GM23338 (cell line): ENCODE measurements around the gene IGFBP6. TPM values are rescaled to one million over a fixed set of nuclear protein-coding genes. Genes with fewer than 3 reads are reported as not detected.

Experiments used
- ATAC-seq: fragments of 200-7000 bp; cut with Tn5 transposase; 3 replicates; pipeline ENCODE4 v1.9.1; 2020
- DNase-seq: peaks from one replicate; pipeline ENCODE4 v3.0.0-alpha.2; 2015; ENCODE audit warnings: low spot score
- H2AFZ ChIP-seq: fragments of 200-600 bp; sonication (generic); 2 replicates; pipeline ENCODE4 v1.8.0; 2016; ENCODE audit warnings: antibody characterized with exemption, mild to moderate bottlenecking, moderate library complexity
- H3F3A ChIP-seq: fragments of 200-600 bp; sonication (generic); replicated peaks from 2 replicates; pipeline ENCODE4 v1.8.0; 2017; ENCODE audit warnings: antibody characterized with exemption, mixed run types, low read depth
- H3K27ac ChIP-seq: fragments of 200-600 bp; sonication (generic); 2 replicates; pipeline ENCODE4 v1.6.1; 2016; ENCODE audit warnings: low read depth
- H3K27me3 ChIP-seq: fragments of 200-600 bp; sonication (generic); 2 replicates; pipeline ENCODE4 v1.8.0; 2016; ENCODE audit warnings: mild to moderate bottlenecking, mixed run types, moderate library complexity; ENCODE audit not compliant: insufficient read depth
- H3K36me3 ChIP-seq: fragments of 200-600 bp; sonication (generic); 2 replicates; pipeline ENCODE4 v1.8.0; 2016; ENCODE audit warnings: mild to moderate bottlenecking; ENCODE audit not compliant: insufficient read depth
- H3K4me1 ChIP-seq: fragments of 200-600 bp; sonication (generic); 2 replicates; pipeline ENCODE4 v1.8.0; 2016; ENCODE audit warnings: mild to moderate bottlenecking, moderate library complexity; ENCODE audit not compliant: insufficient read depth
- H3K4me2 ChIP-seq: fragments of 200-600 bp; sonication (generic); 2 replicates; pipeline ENCODE4 v1.7.1; 2017; ENCODE audit warnings: mixed run types
- H3K4me3 ChIP-seq: fragments of 200-600 bp; sonication (generic); 2 replicates; pipeline ENCODE4 v1.6.1; 2016; ENCODE audit warnings: mixed run types
- H3K79me2 ChIP-seq: fragments of 200-600 bp; sonication (generic); replicated peaks from 2 replicates; pipeline ENCODE4 v1.8.0; 2017; ENCODE audit warnings: mild to moderate bottlenecking; ENCODE audit not compliant: insufficient read depth
- H3K9me2 ChIP-seq: fragments of 200-600 bp; sonication (generic); 2 replicates; pipeline ENCODE4 v1.8.0; 2017; ENCODE audit not compliant: insufficient read depth
- H4K20me1 ChIP-seq: fragments of 200-600 bp; sonication (generic); replicated peaks from 2 replicates; pipeline ENCODE4 v1.8.0; 2017; ENCODE audit warnings: mild to moderate bottlenecking; ENCODE audit not compliant: insufficient read depth
- H3K27ac Mint-ChIP-seq: 2 replicates; pipeline ENCODE4 v1.8.0; 2020; ENCODE audit warnings: inconsistent platforms, mild to moderate bottlenecking, moderate library complexity, mixed read lengths
- H3K27me3 Mint-ChIP-seq: 3 replicates; pipeline ENCODE4 v1.8.0; 2022; ENCODE audit warnings: low read depth, mild to moderate bottlenecking, moderate library complexity, mixed read lengths, inconsistent platforms; ENCODE audit not compliant: insufficient read depth, poor library complexity
- H3K36me3 Mint-ChIP-seq: 3 replicates; pipeline ENCODE4 v1.8.0; 2021; ENCODE audit warnings: low read depth, mild to moderate bottlenecking, inconsistent platforms, moderate library complexity, mixed read lengths
- H3K4me1 Mint-ChIP-seq: 3 replicates; pipeline ENCODE4 v1.8.0; 2020; ENCODE audit warnings: mild to moderate bottlenecking, inconsistent platforms, mixed read lengths
- H3K4me3 Mint-ChIP-seq: 3 replicates; pipeline ENCODE4 v1.8.0; 2021; ENCODE audit warnings: moderate library complexity, mild to moderate bottlenecking, inconsistent platforms, mixed read lengths
- H3K9me3 Mint-ChIP-seq: 3 replicates; pipeline ENCODE4 v1.8.0; 2020; ENCODE audit warnings: moderate library complexity, mild to moderate bottlenecking, inconsistent platforms, mixed read lengths
- CREB1 ChIP-seq: fragments of 250-450 bp; sonication (Bioruptor Pico); IDR thresholded peaks from 2 replicates; pipeline ENCODE4 v1.5.0; 2020; ENCODE audit warnings: low read depth, mild to moderate bottlenecking, moderate library complexity
- ETS1 ChIP-seq: IDR thresholded peaks from 2 replicates; pipeline ENCODE4 v1.6.1; 2016; ENCODE audit warnings: antibody characterized with exemption
- EZH2 ChIP-seq: fragments of 200-600 bp; sonication (generic); IDR thresholded peaks from one replicate; pipeline ENCODE4 v1.8.0; 2017; ENCODE audit warnings: antibody characterized with exemption, mild to moderate bottlenecking, low read depth; ENCODE audit not compliant: unreplicated experiment
- EZH2phosphoT487 ChIP-seq: fragments of 200-600 bp; sonication (generic); IDR thresholded peaks from one replicate; pipeline ENCODE4 v1.8.1; 2018; ENCODE audit warnings: antibody characterized with exemption; ENCODE audit not compliant: unreplicated experiment
- POLR2AphosphoS5 ChIP-seq: IDR thresholded peaks from 2 replicates; pipeline ENCODE4 v1.6.1; 2016; ENCODE audit warnings: antibody characterized with exemption, low read depth
- REST ChIP-seq: IDR thresholded peaks from one replicate; pipeline ENCODE4 v1.6.1; 2018; ENCODE audit warnings: antibody characterized with exemption; ENCODE audit not compliant: unreplicated experiment
- STAT1 ChIP-seq: IDR thresholded peaks from one replicate; pipeline ENCODE4 v1.6.1; 2016; ENCODE audit warnings: antibody characterized with exemption; ENCODE audit not compliant: unreplicated experiment
- ZNF114 ChIP-seq: fragments of 250-450 bp; sonication (Bioruptor Pico); IDR thresholded peaks from 2 replicates; pipeline ENCODE4 v1.5.0; 2020; ENCODE audit warnings: mild to moderate bottlenecking, moderate library complexity
- ZNF331 ChIP-seq: fragments of 250-450 bp; sonication (Bioruptor Pico); IDR thresholded peaks from 2 replicates; pipeline ENCODE4 v1.5.0; 2020; ENCODE audit warnings: low read depth, mild to moderate bottlenecking, moderate library complexity
- ZNF462 ChIP-seq: fragments of 250-450 bp; sonication (Bioruptor Pico); IDR thresholded peaks from 2 replicates; pipeline ENCODE4 v1.5.0; 2020; ENCODE audit warnings: mild to moderate bottlenecking, moderate library complexity
- polyA plus RNA-seq: library from polyadenylated mRNA; unstranded; fragments of >200 nt; fragmentation: Nextera tagmentation; extraction: Ambion mirVana; gene quantifications from 2 replicates; pipeline ENCODE4 v1.2.1, GENCODE V29; 2016
- total RNA-seq: library from RNA; depleted of rRNA; stranded (reverse); fragments of >200 nt; shearing (Covaris generic); gene quantifications from 2 replicates; pipeline ENCODE4 v1.2.3, GENCODE V29; 2014

IGFBP6 gene
- total and polyA plus RNA-seq, 2 experiments from 2014 or later = 14.7 to 16.6 TPM

- no peak for TF ChIP-seq ZNF331 (CRISPR knock-in tag)
- no peak for TF ChIP-seq CREB1 (CRISPR knock-in tag)
- no peak for TF ChIP-seq ETS1
Observed at GRCh38 chr12:53113136-53113705, 15.8 kb downstream of the IGFBP6 start (continued).

- Mint-ChIP-seq H3K27ac (no peak overlapping the region), H3K27me3 (peaks cover 2% of the 10 kb centered on the region)
Observed at GRCh38 chr12:53113951-53114350, 16.5 kb downstream of the IGFBP6 start.

More at GRCh38 chr12:53113951-53114350, 16.5 kb downstream of the IGFBP6 start:
- Mint-ChIP-seq H3K9me3 (peaks cover 14% of the 10 kb centered on the region; the same call in 2 of the 3 replicates), H3K4me1 (no peaks in the 10 kb centered on the region; the same call in 2 of the 3 replicates), H3K4me3 (no peak overlapping the region), H3K36me3 (peaks cover 3% of the 10 kb centered on the region; the same call in 1 of the 3 replicates)
- no peak overlapping the region; the same call in 1 of the 2 replicates for H2AFZ ChIP-seq
- no peak overlapping the region for H3K4me2 ChIP-seq
- H3K27me3 ChIP-seq = no peaks in the 10 kb centered on the region
- H4K20me1 ChIP-seq = no peaks in the 10 kb centered on the region
- H3F3A ChIP-seq = 0 out of 2 replicates have a peak, but pooled peaks cover 4% of the 10 kb centered on the region
- ATAC-seq (no peak), DNase-seq (no peak)
- no peaks in the 10 kb centered on the region for H3K79me2 ChIP-seq
- no peak overlapping the region for H3K27ac ChIP-seq
- no peaks in the 10 kb centered on the region for H3K4me1 ChIP-seq
- no peaks in the 10 kb centered on the region; the same call in 1 of the 2 replicates for H3K36me3 ChIP-seq
- TF ChIP-seq REST = no peak
- TF ChIP-seq POLR2AphosphoS5 = no peak
- TF ChIP-seq EZH2 = no peak
- no peak for TF ChIP-seq ZNF114 (CRISPR knock-in tag)
- no peak for TF ChIP-seq ZNF331 (CRISPR knock-in tag)
- TF ChIP-seq STAT1 = no peak
- no peak for TF ChIP-seq ZNF462 (CRISPR knock-in tag)
- TF ChIP-seq EZH2phosphoT487 = no peak
- H3K4me3 ChIP-seq = no peak overlapping the region
- H3K9me2 ChIP-seq = no peaks in the 10 kb centered on the region
